ENCODE results near the gene SLC37A2.

- no peak for TF ChIP-seq POLR2A (IDR thresholded peaks at IDR 0.05)
- no peak for TF ChIP-seq CTCF (IDR thresholded peaks at IDR 0.05)
Observed at GRCh38 chr11:125057693-125058016, 5.5 kb upstream of the SLC37A2 start.
